Hepatic stellate cell (primary cell): ENCODE data around the gene TEKT3.

Source experiments
- DNase-seq: peaks from one replicate; pipeline ENCODE4 v3.0.0; 2011; ENCODE audit warnings: low spot score

The TEKT3 gene

DNA sequence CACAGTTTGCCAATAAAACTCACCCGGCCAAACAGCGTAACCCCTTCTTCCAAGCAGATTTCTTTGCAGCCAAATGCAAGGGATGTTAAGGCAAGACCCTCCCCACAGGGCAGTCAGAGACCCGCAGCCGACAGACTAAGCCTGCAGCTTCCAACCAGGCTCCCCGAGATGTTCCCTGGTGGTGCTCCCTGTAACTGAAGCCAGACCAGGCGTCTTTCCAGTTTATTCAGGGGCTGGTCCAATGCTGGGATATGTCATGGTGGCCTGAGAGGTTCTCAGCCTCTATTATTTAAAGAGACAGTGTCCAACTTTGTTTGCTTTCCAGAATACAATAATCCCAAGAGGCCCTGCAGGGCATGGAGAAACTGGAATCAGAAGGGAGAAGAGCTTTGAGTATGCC, 76.3 kb downstream of the TEKT3 start, which contains the start of gene PMP22:
PMP22 (minus strand) TSS at position 196 of the 400 bp plus-strand sequence. CDS start 4,599 bp downstream, outside the sequence.
- no peak for DNase-seq

- no peak for DNase-seq
Measured at GRCh38 chr17:15264542-15264941, 76.9 kb downstream of the TEKT3 start.

- no peak for DNase-seq
Measured at GRCh38 chr17:15263680-15264079, 77.7 kb downstream of the TEKT3 start.

DNA sequence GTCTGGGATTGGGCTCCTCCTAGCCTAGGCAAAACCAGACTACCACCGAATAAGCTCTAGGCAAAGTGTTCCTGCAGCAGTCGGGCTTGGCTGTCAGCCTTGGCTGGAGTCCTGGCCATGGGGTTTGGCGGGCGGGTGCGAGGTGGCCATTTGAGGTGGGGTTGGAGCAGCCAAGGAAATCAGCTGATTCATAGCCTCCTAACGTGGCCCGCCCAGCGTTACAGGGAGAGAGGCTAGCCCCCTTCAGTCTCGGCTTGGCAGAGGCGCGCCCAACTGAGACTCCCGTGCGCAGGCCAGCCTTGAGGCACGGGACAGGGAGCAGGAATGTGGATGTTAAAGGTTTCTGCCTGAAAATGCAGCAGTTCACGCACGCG, 78.2 kb downstream of the TEKT3 start:
- DNase-seq = peak; percentile 87

GRCh38 chr17:15262291-15263205, 78.8 kb downstream of the TEKT3 start:
- DNase-seq = peak; percentile 94

- peak; percentile 31 for DNase-seq
Measured at GRCh38 chr17:15261802-15262290, 79.6 kb downstream of the TEKT3 start.

DNA sequence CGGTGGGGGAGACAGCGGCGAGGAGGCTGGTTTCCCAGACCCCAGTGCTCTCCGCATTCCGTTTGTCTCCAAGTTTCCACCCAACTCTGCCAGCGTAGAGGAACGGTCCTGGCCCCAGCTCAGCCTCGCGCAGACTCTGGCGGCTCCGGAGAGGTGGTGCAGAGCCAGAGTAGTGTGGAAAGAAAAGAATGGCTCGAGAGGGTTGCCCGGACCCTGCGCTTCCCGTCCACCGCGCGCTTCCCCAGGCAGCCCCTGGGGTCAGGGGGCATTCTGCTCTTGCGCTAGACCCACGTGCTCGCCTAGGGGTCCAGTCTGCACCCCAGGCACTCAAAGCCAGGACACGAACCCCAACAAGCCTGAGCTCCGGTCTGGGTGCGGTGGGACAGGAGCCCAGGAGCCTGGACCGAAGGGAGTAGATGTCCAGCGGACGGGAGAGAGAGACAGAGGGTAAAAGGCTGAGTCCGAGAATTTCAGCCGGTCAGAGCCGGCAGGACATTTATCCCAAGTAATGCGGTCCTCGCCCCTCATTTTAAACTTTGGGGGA, 80.1 kb downstream of the TEKT3 start:
- peak; percentile 79 for DNase-seq

GRCh38 chr17:15260376-15261257, 80.8 kb downstream of the TEKT3 start:
- DNase-seq = peak; percentile 84

DNA sequence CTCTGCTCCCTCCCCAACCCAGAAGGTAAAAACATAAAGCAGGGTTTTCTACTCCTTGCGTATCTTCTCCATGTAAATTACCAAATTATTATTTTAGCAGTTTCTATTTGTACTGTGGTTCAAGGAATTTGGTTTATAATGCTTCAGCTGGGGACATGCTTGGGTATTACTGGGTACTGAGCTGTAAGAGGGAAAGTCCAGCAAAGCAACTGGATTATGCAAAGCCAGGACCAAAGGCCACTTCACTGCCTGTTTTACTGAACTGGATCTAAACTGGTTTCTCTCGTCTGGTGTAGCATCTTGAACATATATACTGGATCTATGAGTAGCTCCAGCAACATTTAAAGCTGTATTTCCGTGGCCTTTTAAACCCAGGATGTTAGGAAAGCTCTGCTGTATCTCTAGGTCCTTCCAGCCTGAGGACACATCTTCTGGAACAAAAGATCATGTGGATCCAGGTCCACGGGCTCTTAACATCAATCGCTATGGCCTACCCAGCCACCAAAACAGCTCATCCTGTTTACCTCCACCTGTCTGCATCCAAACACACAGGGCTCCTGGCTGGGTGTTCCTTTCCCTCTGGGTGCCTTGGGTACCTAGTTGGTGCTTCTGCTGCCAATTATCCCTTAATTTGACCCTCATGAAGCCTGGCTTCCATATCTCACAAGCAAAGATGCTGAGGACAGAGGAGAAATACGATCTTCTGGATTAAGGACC, 83.4 kb downstream of the TEKT3 start:
- no peak for DNase-seq

DNA sequence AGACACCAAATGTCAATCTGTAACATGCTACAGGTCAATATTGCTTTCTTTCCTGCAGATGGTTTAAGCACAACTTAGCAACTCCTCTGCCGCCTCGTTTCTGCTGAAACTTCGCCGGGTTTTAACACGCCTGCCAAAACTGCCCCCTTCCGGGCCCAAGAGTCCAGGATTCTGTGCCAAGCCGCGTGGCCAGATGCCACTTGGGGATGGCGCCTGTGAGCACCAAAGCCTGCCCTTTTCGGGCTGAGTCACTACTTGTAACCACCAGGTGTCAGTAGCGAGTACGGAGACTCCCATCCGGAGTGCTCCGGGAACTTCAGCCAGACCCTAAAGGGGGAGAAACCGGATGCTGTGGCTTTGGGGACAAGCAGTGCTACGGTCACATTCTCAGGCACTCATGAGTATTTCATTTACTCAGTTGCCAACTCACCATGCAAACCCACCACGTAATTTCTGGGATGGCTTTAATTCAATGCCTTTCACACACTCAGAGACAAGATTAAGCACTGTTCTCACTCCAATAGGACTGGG, 84.1 kb downstream of the TEKT3 start:
- DNase-seq = peak; percentile 86

- no peak for DNase-seq
Measured at GRCh38 chr17:15256689-15257088, 84.7 kb downstream of the TEKT3 start.

GRCh38 chr17:15255713-15256454, 85.5 kb downstream of the TEKT3 start:
- no peak for DNase-seq
